ENCODE measurements around the gene KRT14.
A peak's percentile ranks its signal among the peaks of the same experiment; 100 is the strongest.

Gene KRT14

GRCh38 chr17:41575336-41575735 lies 11.4 kb downstream of the KRT14 start:
- Mint-ChIP-seq H3K27me3 (peaks cover 92% of the 10 kb centered on the region), H3K36me3 (ENCODE audit: insufficient read depth) (no peaks in the 10 kb centered on the region), H3K9me3 (no peaks in the 10 kb centered on the region), H3K27ac (ENCODE audit: low read depth) (no peak overlapping the region), H3K4me3 (no peak overlapping the region), H3K4me1 (no peaks in the 10 kb centered on the region)
- no peak for DNase-seq (ENCODE audit: low spot score in 2 of 2)
- ATAC-seq (replicated peaks; ENCODE audit: extremely low read depth, poor library complexity, severe bottlenecking), result no peak

GRCh38 chr17:41571561-41572434 lies 14.9 kb downstream of the KRT14 start, which contains the start of gene KRT9:
KRT9 (minus strand) TSS chr17:41572059; CDS start chr17:41571992, 67 bp downstream.
- no peak for DNase-seq (ENCODE audit: low spot score in 2 of 2)
- H3K27me3 Mint-ChIP-seq, result peaks cover 63% of the 10 kb centered on the region

GRCh38 chr17:41567317-41567716 lies 19.4 kb downstream of the KRT14 start:
- Mint-ChIP-seq H3K4me3 (no peak overlapping the region), H3K4me1 (peaks cover 28% of the 10 kb centered on the region), H3K36me3 (ENCODE audit: insufficient read depth) (peaks cover 7% of the 10 kb centered on the region), H3K27ac (ENCODE audit: low read depth) (peak overlapping the region; percentile 82), H3K27me3 (peaks cover 43% of the 10 kb centered on the region), H3K9me3 (peaks cover 21% of the 10 kb centered on the region)
- no peak for ATAC-seq (replicated peaks; ENCODE audit: extremely low read depth, poor library complexity, severe bottlenecking)
- DNase-seq (ENCODE audit: low spot score in 2 of 2), result no peak

More at GRCh38 chr17:41571561-41572434, 14.9 kb downstream of the KRT14 start, which contains the start of gene KRT9:
- no peak within 1 kb of the TSS for H3K4me3 Mint-ChIP-seq
- H3K27ac Mint-ChIP-seq (ENCODE audit: low read depth), result no peak within 1 kb of the TSS
- peaks cover 22% of the 10 kb centered on the region for H3K4me1 Mint-ChIP-seq
- H3K9me3 Mint-ChIP-seq, result peaks cover 21% of the 10 kb centered on the region
- no peak for ATAC-seq (replicated peaks; ENCODE audit: extremely low read depth, poor library complexity, severe bottlenecking)
- H3K36me3 Mint-ChIP-seq (ENCODE audit: insufficient read depth), result peaks cover 7% of the 10 kb centered on the region

- peaks cover 28% of the 10 kb centered on the region for H3K4me1 Mint-ChIP-seq
- H3K9me3 Mint-ChIP-seq, result peaks cover 21% of the 10 kb centered on the region
- peaks cover 43% of the 10 kb centered on the region for H3K27me3 Mint-ChIP-seq
- DNase-seq (ENCODE audit: low spot score in 2 of 2) (no peak), ATAC-seq (replicated peaks; ENCODE audit: extremely low read depth, poor library complexity, severe bottlenecking) (no peak)
- H3K4me3 Mint-ChIP-seq, result no peak overlapping the region
- no peak overlapping the region for H3K27ac Mint-ChIP-seq (ENCODE audit: low read depth)
- peaks cover 7% of the 10 kb centered on the region for H3K36me3 Mint-ChIP-seq (ENCODE audit: insufficient read depth)
These were observed 21.4 kb downstream of the KRT14 start for GRCh38 chr17:41565338-41565737.

GRCh38 chr17:41563607-41564170 lies 23.0 kb downstream of the KRT14 start:
- H3K27me3 Mint-ChIP-seq, result peaks cover 55% of the 10 kb centered on the region
- DNase-seq (ENCODE audit: low spot score in 2 of 2) (no peak), ATAC-seq (replicated peaks; ENCODE audit: extremely low read depth, poor library complexity, severe bottlenecking) (no peak)
- H3K27ac Mint-ChIP-seq (ENCODE audit: low read depth), result no peak overlapping the region
- H3K9me3 Mint-ChIP-seq, result peaks cover 16% of the 10 kb centered on the region
- H3K36me3 Mint-ChIP-seq (ENCODE audit: insufficient read depth), result peaks cover 7% of the 10 kb centered on the region
- H3K4me3 Mint-ChIP-seq, result no peak overlapping the region
- H3K4me1 Mint-ChIP-seq, result peaks cover 24% of the 10 kb centered on the region

- DNase-seq (ENCODE audit: low spot score in 2 of 2), result no peak
- ATAC-seq (replicated peaks; ENCODE audit: extremely low read depth, poor library complexity, severe bottlenecking), result no peak
These were observed 25.1 kb downstream of the KRT14 start for GRCh38 chr17:41561554-41561953.

GRCh38 chr17:41559548-41559947 lies 27.1 kb downstream of the KRT14 start:
- Mint-ChIP-seq H3K4me3 (no peak overlapping the region), H3K27ac (ENCODE audit: low read depth) (no peak overlapping the region), H3K27me3 (peaks cover 94% of the 10 kb centered on the region), H3K4me1 (no peaks in the 10 kb centered on the region), H3K9me3 (no peaks in the 10 kb centered on the region), H3K36me3 (ENCODE audit: insufficient read depth) (no peaks in the 10 kb centered on the region)
- ATAC-seq (replicated peaks; ENCODE audit: extremely low read depth, poor library complexity, severe bottlenecking) (no peak), DNase-seq (ENCODE audit: low spot score in 2 of 2) (no peak)

More at GRCh38 chr17:41561554-41561953, 25.1 kb downstream of the KRT14 start:
- Mint-ChIP-seq H3K4me3 (no peak overlapping the region), H3K4me1 (peaks cover 6% of the 10 kb centered on the region), H3K27me3 (peaks cover 74% of the 10 kb centered on the region), H3K9me3 (no peaks in the 10 kb centered on the region), H3K36me3 (ENCODE audit: insufficient read depth) (no peaks in the 10 kb centered on the region), H3K27ac (ENCODE audit: low read depth) (no peak overlapping the region)

- H3K36me3 Mint-ChIP-seq (ENCODE audit: insufficient read depth), result no peaks in the 10 kb centered on the region
- no peak overlapping the region for H3K27ac Mint-ChIP-seq (ENCODE audit: low read depth)
- no peak overlapping the region for H3K4me3 Mint-ChIP-seq
- H3K4me1 Mint-ChIP-seq, result no peaks in the 10 kb centered on the region
- DNase-seq (ENCODE audit: low spot score in 2 of 2), result no peak
- ATAC-seq (replicated peaks; ENCODE audit: extremely low read depth, poor library complexity, severe bottlenecking), result no peak
- peaks cover 98% of the 10 kb centered on the region for H3K27me3 Mint-ChIP-seq
- no peaks in the 10 kb centered on the region for H3K9me3 Mint-ChIP-seq
These were observed 29.8 kb downstream of the KRT14 start for GRCh38 chr17:41556931-41557330.

- DNase-seq (ENCODE audit: low spot score in 2 of 2) (no peak), ATAC-seq (replicated peaks; ENCODE audit: extremely low read depth, poor library complexity, severe bottlenecking) (no peak)
- H3K27me3 Mint-ChIP-seq, result peaks cover 97% of the 10 kb centered on the region
- no peak overlapping the region for H3K27ac Mint-ChIP-seq (ENCODE audit: low read depth)
- H3K4me3 Mint-ChIP-seq, result no peak overlapping the region
- no peaks in the 10 kb centered on the region for H3K4me1 Mint-ChIP-seq
- H3K36me3 Mint-ChIP-seq (ENCODE audit: insufficient read depth), result no peaks in the 10 kb centered on the region
- H3K9me3 Mint-ChIP-seq, result no peaks in the 10 kb centered on the region
These were observed 30.4 kb downstream of the KRT14 start for GRCh38 chr17:41556306-41556705.

- Mint-ChIP-seq H3K27me3 (peaks cover 87% of the 10 kb centered on the region), H3K4me3 (no peak overlapping the region), H3K9me3 (no peaks in the 10 kb centered on the region), H3K36me3 (ENCODE audit: insufficient read depth) (no peaks in the 10 kb centered on the region), H3K4me1 (no peaks in the 10 kb centered on the region), H3K27ac (ENCODE audit: low read depth) (no peak overlapping the region)
- no peak for DNase-seq (ENCODE audit: low spot score in 2 of 2)
- ATAC-seq (replicated peaks; ENCODE audit: extremely low read depth, poor library complexity, severe bottlenecking), result no peak
These were observed 31.4 kb downstream of the KRT14 start for GRCh38 chr17:41555105-41555887.

GRCh38 chr17:41553987-41554680 lies 32.6 kb downstream of the KRT14 start:
- Mint-ChIP-seq H3K9me3 (no peaks in the 10 kb centered on the region), H3K4me1 (peaks cover 5% of the 10 kb centered on the region), H3K36me3 (ENCODE audit: insufficient read depth) (no peaks in the 10 kb centered on the region), H3K27me3 (peaks cover 76% of the 10 kb centered on the region), H3K4me3 (no peak overlapping the region), H3K27ac (ENCODE audit: low read depth) (no peak overlapping the region)
- DNase-seq (ENCODE audit: low spot score in 2 of 2) (no peak), ATAC-seq (replicated peaks; ENCODE audit: extremely low read depth, poor library complexity, severe bottlenecking) (no peak)

- no peaks in the 10 kb centered on the region for H3K36me3 Mint-ChIP-seq (ENCODE audit: insufficient read depth)
- no peak overlapping the region for H3K4me3 Mint-ChIP-seq
- no peak overlapping the region for H3K27ac Mint-ChIP-seq (ENCODE audit: low read depth)
- DNase-seq (ENCODE audit: low spot score in 2 of 2) (no peak), ATAC-seq (replicated peaks; ENCODE audit: extremely low read depth, poor library complexity, severe bottlenecking) (no peak)
- H3K4me1 Mint-ChIP-seq, result peaks cover 13% of the 10 kb centered on the region
- no peaks in the 10 kb centered on the region for H3K9me3 Mint-ChIP-seq
- H3K27me3 Mint-ChIP-seq, result peaks cover 68% of the 10 kb centered on the region
These were observed 33.5 kb downstream of the KRT14 start for GRCh38 chr17:41553176-41553575.

All from central memory CD8-positive, alpha-beta T cell (primary cell).